ENCODE results near the gene ASTN1.

The ASTN1 gene

DNA sequence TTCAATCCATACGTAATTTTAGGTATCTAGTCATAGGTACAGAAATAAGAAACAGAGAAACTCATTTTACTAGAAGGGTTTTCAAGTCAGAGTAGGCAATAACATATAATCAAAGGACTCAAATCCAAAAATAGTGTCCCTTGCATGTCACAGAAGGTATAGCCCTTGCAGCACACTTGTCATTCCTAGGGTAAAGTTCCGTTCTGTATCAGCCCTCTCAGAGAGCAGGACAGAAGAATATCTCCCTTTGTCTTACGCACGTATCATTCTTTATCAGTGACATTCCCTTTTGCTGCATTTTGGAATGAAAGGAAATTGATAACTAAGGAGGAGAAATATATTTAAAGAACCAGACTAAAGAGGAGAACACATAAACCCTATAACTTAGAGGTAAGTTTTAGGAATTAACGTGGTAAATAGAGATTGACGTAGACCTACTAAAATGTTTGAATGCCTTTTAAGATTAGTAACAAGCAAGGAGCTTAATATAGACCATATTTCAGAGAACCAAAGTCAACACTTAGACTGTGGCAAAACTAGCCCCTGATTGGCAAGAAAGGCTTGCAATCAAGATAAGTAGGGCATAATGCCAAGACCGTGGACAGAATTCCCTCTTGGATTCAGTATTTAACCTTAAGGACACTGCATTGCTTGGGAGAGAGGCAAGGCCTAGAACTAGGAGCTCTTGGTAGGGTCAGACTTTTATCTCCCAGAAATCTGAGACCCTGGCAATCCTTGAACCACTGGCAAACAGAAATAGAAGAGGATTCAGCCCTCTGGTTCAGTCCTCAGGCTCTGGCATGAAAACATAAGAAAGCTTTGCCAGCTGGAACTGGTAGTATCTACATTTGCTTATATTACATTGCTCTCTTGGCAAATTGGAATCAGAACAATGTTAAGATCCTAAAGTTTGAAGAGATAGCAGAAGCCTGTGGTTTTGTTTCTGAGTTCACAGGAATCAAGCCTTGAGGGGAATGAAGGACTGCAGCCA, 232.1 kb downstream of the ASTN1 start:
- H3K27me3 ChIP-seq (ENCODE audit: insufficient read depth, poor library complexity, severe bottlenecking) = no peaks in the 10 kb centered on the region
- H3K4me3 ChIP-seq (replicated peaks; ENCODE audit: insufficient read depth, low read length) = no peak overlapping the region
- H3K27ac ChIP-seq (replicated peaks) = no peak overlapping the region
- TF ChIP-seq, protein P1, sequence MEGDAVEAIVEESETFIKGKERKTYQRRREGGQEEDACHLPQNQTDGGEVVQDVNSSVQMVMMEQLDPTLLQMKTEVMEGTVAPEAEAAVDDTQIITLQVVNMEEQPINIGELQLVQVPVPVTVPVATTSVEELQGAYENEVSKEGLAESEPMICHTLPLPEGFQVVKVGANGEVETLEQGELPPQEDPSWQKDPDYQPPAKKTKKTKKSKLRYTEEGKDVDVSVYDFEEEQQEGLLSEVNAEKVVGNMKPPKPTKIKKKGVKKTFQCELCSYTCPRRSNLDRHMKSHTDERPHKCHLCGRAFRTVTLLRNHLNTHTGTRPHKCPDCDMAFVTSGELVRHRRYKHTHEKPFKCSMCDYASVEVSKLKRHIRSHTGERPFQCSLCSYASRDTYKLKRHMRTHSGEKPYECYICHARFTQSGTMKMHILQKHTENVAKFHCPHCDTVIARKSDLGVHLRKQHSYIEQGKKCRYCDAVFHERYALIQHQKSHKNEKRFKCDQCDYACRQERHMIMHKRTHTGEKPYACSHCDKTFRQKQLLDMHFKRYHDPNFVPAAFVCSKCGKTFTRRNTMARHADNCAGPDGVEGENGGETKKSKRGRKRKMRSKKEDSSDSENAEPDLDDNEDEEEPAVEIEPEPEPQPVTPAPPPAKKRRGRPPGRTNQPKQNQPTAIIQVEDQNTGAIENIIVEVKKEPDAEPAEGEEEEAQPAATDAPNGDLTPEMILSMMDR (IDR thresholded peaks at IDR 0.05; ENCODE audit: insufficient read depth, low read length) = no peak
- TF ChIP-seq SPI1 (IDR thresholded peaks at IDR 0.05; ENCODE audit: borderline replicate concordance, low read depth) (no peak), POLR2AphosphoS5 (IDR thresholded peaks at IDR 0.05; ENCODE audit: low read depth) (no peak), GABPA (IDR thresholded peaks at IDR 0.05; ENCODE audit: low read depth) (no peak)
- TF ChIP-seq, protein P2, sequence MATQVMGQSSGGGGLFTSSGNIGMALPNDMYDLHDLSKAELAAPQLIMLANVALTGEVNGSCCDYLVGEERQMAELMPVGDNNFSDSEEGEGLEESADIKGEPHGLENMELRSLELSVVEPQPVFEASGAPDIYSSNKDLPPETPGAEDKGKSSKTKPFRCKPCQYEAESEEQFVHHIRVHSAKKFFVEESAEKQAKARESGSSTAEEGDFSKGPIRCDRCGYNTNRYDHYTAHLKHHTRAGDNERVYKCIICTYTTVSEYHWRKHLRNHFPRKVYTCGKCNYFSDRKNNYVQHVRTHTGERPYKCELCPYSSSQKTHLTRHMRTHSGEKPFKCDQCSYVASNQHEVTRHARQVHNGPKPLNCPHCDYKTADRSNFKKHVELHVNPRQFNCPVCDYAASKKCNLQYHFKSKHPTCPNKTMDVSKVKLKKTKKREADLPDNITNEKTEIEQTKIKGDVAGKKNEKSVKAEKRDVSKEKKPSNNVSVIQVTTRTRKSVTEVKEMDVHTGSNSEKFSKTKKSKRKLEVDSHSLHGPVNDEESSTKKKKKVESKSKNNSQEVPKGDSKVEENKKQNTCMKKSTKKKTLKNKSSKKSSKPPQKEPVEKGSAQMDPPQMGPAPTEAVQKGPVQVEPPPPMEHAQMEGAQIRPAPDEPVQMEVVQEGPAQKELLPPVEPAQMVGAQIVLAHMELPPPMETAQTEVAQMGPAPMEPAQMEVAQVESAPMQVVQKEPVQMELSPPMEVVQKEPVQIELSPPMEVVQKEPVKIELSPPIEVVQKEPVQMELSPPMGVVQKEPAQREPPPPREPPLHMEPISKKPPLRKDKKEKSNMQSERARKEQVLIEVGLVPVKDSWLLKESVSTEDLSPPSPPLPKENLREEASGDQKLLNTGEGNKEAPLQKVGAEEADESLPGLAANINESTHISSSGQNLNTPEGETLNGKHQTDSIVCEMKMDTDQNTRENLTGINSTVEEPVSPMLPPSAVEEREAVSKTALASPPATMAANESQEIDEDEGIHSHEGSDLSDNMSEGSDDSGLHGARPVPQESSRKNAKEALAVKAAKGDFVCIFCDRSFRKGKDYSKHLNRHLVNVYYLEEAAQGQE (IDR thresholded peaks at IDR 0.05; ENCODE audit: insufficient replicate concordance, low read depth) = no peak
- no peak for DNase-seq (ENCODE audit: low read depth in 1 of 2, low spot score in 1 of 2)

DNA sequence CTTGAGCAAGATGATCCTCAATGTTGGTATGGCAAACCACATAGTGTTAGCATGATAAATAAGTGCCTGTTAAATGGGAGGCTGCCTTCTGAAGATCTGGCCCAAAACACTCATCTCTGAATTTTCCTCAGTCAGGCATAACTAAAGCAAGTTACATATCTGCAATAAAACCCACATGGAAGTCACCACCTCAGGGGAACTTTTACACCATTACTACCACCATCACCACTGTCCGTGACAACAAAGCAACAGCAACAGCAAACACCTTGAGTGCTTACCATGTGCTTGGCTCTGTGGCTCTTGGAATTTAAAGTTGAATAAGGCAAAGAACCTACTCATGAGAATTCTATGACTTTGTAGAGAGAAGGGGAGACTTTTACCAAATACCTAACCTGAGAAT, 233.0 kb downstream of the ASTN1 start:
- no peak for DNase-seq (ENCODE audit: low read depth in 1 of 2, low spot score in 1 of 2)
- no peak for TF ChIP-seq GABPA (IDR thresholded peaks at IDR 0.05; ENCODE audit: low read depth)
- no peak overlapping the region for H3K27ac ChIP-seq (replicated peaks)
- no peak overlapping the region for H3K4me3 ChIP-seq (replicated peaks; ENCODE audit: insufficient read depth, low read length)
- no peaks in the 10 kb centered on the region for H3K27me3 ChIP-seq (ENCODE audit: insufficient read depth, poor library complexity, severe bottlenecking)

DNA sequence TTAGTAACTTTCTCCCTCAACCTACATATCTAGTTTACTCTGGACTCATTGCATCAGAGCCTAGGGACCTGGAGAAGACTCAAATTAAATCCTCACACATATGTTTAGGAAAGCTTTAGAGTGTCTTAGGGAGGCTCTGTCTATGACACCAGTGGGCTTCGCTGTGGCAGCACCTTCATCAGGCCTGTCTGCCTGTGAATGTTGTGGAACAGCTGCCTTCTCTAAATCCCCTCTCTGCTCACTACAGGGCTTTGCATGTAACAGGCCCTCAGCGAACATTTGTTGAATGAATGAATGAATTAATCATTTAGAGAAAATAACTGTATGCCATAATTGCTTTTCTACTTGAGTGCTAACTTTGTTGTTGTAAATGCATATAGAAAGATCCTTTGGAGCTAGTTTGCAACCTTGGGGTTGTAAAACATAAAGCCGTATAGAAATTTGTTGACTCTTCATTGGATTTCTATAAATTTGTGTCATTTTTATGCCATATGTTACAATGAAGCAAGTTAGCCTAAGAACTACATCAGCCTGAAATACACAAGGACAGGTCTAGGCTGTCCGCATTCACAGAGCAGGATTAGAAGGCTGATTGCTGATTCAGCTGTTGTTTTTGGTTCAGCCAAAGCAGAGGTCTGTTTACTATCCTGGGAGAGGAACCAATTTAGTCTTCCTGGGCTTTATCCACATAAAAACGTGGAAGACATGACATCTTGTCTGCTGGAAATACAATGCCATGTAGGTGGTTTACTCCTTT, 238.0 kb downstream of the ASTN1 start:
- no peak overlapping the region for H3K4me3 ChIP-seq (replicated peaks; ENCODE audit: insufficient read depth, low read length)
- TF ChIP-seq, protein P1 (IDR thresholded peaks at IDR 0.05; ENCODE audit: insufficient read depth, low read length) = no peak
- TF ChIP-seq SPI1 (IDR thresholded peaks at IDR 0.05; ENCODE audit: borderline replicate concordance, low read depth) = no peak
- no peak for TF ChIP-seq GABPA (IDR thresholded peaks at IDR 0.05; ENCODE audit: low read depth)
- no peak overlapping the region for H3K27ac ChIP-seq (replicated peaks)
- no peak for DNase-seq (ENCODE audit: low read depth in 1 of 2, low spot score in 1 of 2)
- no peaks in the 10 kb centered on the region for H3K27me3 ChIP-seq (ENCODE audit: insufficient read depth, poor library complexity, severe bottlenecking)

DNA sequence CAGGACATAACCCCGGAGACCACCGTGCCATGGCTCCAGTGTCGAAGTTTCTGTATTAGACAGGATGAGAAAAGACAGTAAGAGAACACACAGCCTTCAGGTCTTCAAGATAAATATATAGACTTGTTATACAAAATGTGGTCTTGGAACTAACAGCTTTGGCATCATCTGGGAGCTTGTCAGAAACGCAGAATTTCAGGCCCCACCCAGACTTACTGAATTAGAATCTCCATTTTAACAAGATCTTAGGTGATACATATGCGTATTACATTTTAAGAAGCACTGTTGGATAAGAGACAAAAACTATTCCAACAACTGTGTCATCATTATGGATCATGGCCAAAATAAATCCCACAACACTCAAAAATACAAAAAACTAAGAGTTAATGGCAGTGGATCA, 239.3 kb downstream of the ASTN1 start:
- Histone ChIP-seq H3K27ac (replicated peaks) (no peak overlapping the region), H3K27me3 (ENCODE audit: insufficient read depth, poor library complexity, severe bottlenecking) (no peaks in the 10 kb centered on the region), H3K4me3 (replicated peaks; ENCODE audit: insufficient read depth, low read length) (no peak overlapping the region)
- DNase-seq (ENCODE audit: low read depth in 1 of 2, low spot score in 1 of 2) = no peak
- TF ChIP-seq, protein P2 (IDR thresholded peaks at IDR 0.05; ENCODE audit: insufficient replicate concordance, low read depth) = no peak
- TF ChIP-seq POLR2AphosphoS5 (IDR thresholded peaks at IDR 0.05; ENCODE audit: low read depth) (no peak), GABPA (IDR thresholded peaks at IDR 0.05; ENCODE audit: low read depth) (no peak), SPI1 (IDR thresholded peaks at IDR 0.05; ENCODE audit: borderline replicate concordance, low read depth) (no peak)
- TF ChIP-seq, protein P1 (IDR thresholded peaks at IDR 0.05; ENCODE audit: insufficient read depth, low read length) = no peak

All from HL-60 (cell line).